Stimulated activated CD4-positive, alpha-beta T cell treated with anti-CD3 and anti-CD28 coated beads, Interleukin-15, amount 100 ng/mL, for 24 hours (primary cell): Measurements from ENCODE around the gene RAD51B.
A peak's percentile ranks its signal among the peaks of the same experiment; 100 is the strongest.

Experiments used
- DNase-seq: peaks from one replicate; pipeline ENCODE4 v3.0.0-alpha.2; 2020

The RAD51B gene

DNA sequence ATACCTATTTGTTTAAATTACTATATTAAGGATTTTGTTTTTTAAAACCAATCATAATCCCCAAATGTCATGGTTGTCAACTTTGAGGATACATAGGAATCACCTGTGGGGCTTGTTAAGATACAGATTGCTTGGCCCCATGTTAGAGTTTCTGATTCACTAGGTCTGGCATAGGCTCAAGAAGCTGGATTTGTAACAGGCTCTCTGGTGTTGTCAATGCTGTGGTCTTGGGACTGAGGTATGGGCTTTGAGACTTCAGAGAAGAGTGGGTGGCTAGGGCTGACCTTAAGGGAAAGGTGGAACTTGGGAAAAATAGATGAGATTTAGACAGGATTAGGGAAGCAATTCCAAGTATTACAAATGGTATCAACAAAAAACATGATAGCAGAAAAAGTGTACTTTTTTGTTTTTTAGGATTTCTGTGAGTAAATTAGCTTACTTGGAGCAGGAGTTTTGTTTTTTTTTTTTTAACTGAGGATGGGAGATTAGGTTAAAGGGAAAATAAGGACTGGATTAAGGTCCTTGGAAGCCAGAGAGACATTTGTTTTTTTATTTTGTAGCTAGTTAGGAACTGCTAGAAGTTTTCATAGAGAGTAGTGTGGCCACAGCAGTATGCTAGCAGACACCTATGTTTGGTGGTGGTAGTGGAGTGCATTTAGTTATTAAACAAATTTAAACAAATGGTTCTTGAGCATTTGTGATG lies 88.6 kb downstream of the RAD51B start:
- DNase-seq = no peak

DNA sequence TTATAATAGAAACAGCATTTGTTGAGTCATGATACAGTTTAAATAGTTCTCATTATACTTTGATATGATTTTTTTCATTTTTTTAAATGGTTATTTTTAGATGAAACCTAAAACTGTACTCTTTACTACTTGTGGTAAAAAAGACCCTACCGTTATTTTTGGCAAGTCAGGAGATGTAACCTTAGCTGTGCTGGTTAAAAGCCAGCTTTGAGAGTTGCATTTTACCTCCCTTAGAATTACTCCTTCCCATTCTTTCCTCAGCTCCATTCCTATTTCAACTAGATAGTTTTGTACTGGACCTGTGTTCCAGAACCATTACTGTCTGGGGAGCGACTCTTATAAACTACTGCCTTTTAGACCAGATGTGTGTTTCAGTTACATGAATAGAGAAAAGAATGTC lies 92.0 kb downstream of the RAD51B start:
- DNase-seq = no peak

DNA sequence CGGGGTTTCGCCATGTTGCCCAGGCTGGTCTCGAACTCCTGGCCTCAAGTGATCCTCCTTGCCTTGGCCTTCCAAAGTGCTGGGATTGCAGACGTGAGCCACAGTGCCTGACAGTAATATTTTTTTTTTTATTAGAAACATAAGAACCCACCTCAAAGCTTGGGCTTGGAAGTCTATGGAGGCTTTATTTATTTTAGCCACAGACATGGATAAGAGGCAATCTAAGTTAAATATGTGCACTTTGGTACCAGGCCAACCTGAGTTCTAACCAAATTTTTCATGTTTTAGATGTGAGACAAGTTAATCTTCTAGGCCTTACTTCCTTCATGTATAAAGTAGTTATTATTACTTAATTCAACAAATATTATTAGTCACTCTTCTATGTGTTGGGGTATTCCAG lies 96.9 kb downstream of the RAD51B start:
- no peak for DNase-seq

DNA sequence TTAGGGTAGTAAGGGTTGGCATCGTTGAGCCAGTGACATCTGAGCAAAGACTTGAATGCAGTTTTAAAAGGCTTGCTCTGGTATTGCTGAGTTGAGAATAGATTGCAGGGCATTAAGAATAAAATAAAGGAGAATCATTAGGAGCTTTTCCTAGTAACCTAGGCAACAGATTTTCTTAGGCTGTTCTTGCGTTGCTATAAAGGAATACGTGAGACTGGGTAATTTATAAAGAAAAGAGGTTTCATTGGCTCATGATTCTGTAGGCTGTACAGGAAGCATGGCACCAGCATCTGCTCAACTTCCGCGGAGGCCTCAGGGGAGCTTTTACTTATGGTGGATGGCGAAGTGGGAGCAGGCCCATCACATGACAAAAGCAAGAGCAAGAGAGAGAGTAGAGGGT lies 97.4 kb downstream of the RAD51B start:
- DNase-seq = no peak

DNA sequence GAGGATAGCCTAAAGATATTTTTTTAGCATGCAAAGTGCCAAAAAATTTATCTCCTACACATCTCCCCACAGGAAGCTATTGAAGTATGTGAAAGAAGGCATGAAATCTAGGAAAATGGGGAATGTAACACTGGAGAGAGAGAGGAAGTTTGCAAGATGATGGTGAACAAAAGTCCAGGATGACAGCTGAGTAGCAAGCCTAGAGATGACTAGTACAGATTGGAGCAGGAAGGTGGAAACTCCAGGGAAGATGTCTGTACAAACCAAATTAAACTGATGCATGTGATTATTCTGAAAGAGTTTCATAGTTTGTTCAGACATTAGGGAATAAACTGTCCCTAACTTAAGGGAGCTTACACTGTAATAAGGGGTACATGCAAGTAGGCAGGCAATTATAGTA lies 99.3 kb downstream of the RAD51B start:
- no peak for DNase-seq

DNA sequence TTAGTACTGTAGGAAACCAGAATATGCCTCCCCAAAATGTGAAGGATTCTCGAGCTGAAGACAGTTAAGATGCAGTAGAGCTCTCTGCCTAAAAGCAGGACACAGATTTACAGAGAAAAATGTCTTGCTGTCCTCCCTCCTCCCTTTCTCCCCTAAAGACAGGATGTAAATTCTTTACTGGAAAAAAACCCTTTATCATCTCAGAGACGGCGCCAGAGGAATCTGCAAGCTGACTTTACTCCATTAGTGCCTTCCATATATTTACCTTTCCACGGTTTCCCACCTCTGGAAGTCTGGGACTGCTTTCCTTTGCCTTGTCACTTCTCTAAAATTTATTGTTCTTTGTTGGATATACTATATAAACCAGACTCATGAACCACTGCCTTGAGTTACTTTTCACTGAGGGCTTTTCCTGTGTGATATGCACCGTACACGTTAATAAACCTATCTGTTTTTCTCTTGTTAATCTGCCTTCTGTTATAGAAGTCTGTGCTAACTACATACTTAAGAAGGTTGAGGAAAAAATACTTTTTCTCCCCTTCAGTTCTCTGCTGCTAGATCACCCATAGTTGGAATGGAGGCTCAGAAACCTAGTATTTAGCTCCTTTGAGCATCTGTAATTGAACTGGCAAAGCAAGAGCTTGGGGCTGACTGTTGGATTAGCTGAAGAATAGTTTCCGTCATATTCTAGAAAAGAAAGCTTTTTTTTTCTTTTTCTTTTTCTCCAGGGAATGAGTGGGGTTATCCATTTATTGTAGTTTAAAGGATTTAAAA lies 99.9 kb downstream of the RAD51B start:
- DNase-seq = no peak

DNA sequence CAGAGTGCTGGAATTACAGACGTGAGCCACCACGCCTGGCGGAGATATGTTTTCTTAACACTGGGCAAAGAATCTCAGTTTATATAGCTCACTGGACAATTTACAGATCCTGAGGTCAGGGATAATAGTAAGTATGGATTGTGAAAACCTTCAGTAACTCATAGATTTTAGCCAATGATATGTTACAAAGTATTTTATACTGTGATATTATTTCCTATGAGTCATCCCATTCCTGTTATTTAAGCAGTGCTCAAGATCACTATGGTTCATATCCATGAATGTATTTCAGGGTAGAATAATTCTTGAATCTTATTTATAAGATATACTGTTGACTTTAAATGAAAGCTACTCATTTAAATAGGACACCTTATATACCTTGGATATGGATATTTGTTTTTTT lies 107.2 kb downstream of the RAD51B start:
- no peak for DNase-seq

DNA sequence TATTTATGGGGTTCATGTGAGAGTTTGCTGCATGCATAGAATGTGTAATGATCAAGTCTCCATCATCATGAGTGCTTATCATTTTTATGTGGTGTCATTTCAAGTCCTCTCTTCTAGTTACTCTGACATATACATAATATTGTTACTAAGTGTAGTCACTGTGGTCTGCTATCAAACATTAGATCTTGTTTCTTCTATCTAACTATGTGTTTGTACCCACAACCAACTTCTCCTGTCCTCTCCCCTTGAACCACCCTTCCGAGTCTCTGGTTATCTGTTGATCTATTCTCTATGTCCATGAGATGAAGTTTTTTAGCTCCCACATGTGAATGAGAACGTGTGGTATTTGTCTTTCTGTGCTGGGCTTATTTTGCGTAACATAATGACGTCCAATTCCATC lies 107.7 kb downstream of the RAD51B start:
- DNase-seq = no peak

DNA sequence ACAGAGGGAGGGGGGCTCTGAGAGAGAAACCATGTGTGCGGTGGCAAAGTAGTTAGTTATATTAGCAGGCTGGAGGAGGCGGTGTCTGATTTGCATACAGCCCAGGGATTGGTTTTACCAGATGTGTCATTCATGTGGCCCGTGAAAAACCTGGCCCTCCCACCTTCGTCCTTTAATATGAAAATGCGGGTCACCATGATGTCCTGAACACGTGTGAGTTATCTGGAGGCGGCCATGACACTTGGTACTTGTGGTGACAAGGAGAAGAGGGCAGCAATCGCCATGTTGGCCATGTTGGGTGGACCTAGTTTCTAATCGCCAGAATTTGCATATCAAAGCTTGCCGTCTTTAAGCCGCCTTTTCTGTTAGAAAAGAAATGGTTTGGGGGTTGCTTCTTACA lies 108.8 kb downstream of the RAD51B start:
- no peak for DNase-seq

DNA sequence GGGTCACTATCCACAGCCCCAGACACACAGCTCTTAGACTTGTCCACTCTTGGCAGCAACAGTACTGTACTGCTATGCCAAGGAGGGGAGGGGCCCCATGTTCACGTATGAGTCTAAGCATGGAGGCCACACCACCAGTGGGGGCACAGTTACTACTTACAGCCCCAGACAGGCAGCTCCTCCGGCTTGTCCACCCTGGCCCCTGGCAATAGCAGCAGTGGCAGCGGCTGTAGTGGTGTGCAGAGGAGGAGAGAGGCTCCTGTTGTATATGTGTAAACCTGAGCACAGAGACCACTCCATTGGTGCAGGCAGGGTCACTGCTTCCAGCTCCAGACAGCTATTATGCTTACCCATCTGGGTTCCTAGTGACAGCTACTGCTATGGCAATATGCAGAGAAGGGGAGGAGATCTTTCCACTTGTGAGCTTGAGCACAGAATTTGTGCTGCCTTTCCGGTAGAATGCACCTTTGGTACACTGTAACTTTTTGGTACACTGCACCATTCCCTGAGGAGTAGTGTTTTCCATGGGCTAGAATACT lies 113.2 kb downstream of the RAD51B start:
- no peak for DNase-seq

DNA sequence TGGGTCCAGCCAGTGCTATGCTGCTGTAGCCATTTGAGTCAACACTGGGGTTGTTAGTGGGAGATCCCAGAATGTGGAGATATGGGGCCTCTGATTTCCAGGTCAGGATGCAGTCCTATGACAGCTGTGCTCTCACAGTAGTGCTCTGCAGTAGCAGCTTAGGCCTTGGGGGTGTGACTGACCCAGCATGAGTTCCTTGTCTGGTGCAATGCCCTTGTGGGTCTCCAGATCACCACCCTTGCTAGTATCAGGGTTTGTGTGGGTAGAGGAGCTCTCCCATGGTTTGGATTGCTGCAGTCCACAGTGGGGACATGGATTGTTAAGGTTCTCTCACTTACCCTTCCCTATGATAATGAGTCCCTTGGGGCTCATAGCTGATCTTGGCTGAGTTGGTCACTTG lies 113.7 kb downstream of the RAD51B start:
- DNase-seq = no peak

DNA sequence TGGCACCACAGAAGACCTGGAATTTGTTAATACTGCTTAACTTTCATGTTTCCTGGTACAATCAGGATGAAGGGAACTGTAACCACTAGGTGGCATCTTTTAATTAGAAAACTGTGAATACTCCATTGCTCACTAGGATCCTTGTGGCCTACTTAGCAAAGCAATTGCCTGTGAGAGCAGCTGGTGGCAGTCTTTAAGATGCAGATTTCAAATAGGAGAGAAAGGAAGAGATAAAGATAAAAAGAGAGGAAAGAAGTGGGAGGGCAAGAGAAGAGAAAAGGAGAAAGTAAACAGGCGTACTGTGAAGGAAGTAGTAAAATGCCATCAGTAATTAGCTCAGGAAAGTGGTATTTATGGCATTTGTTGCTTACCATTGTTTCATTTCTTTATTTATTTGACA lies 114.5 kb downstream of the RAD51B start:
- peak; percentile 5 for DNase-seq

DNA sequence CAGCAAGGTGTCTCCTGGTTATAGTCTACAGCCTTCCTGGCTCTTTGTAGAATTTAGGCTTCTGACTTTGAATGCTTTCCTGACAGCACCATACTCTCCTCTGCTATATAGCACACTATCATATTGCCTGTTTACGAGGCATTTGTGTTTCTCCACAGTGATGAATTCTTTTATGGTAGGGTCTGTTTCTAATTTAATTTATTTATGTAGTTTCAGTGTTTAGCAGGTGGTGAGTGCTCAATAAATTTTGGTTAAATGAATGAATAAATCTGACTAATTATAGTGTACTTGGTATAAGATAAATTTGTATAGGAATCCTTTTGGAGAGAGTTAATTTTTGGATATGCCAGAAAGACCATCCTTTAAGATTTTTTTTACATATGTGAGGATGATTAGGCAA lies 115.3 kb downstream of the RAD51B start:
- DNase-seq = no peak

DNA sequence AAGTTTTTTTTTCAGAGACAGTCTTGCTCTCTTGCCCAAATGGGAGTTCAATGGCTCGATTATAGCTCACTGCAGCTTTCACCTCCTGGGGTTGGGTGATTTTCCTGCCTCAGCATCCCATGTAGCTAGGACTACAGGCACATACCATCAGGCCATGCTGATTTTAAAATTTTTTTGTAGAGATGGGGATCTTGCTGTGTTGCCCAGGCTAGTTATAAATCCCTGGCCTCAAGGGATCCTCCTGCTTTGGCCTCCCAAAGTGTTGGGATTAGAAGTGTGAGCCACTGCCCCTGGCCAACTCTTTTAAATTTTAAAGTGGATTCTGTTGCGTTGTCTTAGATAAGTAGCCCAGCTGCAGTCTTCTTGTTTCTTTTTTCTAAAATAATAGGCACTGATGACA lies 115.8 kb downstream of the RAD51B start:
- DNase-seq = no peak

DNA sequence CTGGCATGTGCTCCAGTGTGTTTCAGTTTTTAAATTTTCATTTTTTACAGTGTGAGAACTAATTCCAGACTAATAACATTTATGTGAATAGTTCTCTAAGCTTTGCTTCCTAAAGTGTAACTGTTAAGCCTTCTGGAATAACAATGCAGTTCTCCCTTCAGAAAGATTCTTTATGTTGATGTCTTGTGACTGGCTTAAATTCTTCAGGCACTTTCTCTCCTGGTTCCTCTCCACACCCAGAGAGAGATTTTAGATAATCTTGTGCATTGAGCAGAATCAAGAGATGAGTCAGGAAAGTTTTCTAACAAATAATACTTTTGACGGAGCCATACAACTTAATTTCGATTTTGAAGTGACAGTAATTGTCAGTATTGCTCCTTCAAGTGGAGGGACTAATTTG lies 118.5 kb downstream of the RAD51B start:
- no peak for DNase-seq

DNA sequence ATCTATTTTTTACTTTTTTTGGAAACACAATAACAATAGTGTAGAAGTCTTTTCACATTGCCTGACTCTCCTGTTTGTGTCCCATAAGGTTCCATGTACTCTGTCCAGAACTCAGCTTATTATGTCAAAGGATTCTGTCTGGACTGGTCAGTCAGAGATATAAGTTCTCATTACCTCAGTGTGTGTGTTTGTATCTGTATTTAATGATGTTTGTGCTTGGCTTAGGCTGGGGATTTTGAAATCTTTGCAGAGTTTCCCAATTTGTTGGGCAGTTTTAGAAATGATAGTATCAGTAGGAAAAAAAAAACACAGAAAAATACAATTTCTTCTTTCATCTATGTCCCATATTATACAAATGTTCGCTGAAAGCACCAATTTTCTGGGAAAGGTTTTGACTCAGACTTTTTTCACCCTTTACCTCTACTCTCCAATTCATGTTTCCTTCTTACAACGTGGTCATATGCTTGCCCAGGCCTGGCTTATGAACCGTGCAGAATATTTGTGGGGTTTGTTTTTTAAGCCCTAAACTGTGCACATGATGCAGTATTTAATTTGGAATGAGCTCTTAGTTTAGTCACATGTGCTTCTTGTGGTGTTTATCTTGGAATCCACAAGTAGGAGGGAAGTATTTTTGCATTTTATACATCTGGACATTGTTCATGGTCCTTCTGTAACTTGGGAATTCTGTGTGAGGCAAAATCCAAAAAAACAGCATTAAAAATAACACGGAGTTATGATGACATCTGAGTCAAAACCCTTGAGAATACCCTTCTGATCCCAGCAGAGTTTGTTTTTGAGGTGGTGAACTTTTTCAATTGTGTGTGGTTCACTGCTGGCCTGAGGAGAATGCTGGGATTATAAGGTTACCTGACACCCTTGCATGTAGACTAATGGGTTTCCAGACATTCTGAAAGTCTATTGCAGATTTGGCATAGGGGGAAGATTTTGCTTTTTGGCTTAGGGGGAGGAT lies 121.2 kb downstream of the RAD51B start:
- DNase-seq = no peak

DNA sequence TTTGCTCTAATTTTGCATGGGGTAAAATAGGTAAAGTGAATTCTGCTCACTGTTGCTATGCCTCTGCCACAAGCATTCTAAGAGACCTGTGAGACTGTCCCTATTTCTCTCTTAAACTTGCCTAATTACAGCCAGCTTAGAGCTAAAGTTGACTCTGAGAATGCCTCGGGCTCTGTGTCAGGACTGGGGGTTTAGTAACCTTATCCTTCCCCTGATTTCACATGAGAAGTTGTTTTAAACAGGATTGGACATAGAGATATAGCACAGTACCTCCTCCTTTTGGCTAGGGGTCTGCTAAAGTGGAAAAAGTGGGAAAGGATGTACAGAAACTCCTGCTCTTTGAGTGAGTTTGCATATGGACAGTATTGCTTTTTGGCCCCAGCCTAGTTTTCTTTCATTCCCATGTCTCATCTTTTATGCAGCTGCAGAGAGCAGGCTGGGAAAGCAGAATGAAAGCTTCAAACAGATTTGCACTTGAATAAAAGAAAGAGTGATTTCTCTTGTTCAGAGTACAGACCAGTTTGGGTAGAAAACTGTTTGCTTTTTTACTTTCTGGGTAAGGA lies 122.0 kb downstream of the RAD51B start:
- no peak for DNase-seq

DNA sequence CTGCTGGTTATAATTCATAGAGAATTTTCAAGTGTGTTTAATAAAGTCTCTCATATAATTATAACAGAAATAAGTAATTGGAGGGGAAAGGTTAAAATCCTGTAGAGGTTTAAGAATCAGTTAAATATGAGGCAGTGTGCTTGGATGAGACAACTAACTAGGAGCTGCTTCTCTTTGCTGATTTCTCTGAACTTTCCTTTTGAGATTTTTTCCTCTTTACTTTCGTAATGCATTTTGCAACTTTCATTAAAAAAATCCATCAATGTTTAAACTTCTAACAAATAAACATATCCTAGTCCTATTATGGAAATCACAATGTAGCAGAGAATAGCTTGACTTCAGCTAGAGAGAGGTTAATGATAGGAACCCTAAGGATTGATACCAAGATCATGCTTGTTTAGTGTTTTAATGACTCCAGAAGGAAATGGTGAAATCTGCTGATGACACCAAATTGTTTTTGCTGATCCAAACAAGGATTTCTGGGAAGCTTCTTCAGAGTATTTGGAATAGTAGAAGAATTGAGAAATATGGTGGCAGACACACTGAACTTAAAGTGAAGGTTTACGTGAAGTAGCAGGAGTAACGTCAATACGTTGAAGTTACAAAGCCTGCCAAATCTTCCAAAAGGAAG lies 122.6 kb downstream of the RAD51B start:
- DNase-seq = no peak

DNA sequence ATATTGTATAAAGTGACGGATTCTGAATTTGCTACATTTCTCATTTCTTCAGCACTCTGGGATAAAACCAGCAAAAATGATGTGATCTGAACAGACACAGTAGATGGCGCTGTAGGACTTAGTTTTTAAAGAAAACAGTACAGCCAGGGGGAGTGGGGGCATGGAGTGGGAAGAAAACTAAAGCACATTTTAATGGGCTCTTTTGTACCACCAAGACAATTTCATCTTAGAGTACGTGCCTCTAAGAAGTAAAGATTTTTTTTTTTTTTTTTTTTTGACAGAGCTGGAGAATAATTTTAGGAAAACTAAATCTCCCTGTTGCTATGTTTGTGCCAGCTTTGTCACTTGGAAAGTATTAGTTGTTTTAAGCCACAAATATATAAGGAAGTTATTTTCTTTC lies 124.4 kb downstream of the RAD51B start:
- DNase-seq = peak; percentile 56

DNA sequence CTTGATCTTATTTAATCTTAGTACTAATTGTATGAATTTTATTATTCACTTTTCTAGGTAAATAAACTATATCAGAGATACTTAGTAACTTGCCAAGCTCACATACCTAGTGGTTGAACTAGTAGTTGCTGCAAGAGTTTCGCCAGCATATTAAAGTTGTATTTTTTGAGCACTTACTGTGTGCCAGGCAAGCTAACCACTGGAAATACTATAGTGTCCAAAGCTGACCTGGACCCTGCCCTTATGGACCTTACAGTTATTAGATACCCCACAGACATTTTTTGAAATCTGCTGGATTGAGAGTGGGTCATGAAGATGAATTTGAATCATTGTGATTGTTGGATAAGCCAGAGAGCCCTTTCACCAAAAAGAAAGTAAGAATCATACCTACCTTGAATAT lies 125.0 kb downstream of the RAD51B start:
- DNase-seq = no peak

DNA sequence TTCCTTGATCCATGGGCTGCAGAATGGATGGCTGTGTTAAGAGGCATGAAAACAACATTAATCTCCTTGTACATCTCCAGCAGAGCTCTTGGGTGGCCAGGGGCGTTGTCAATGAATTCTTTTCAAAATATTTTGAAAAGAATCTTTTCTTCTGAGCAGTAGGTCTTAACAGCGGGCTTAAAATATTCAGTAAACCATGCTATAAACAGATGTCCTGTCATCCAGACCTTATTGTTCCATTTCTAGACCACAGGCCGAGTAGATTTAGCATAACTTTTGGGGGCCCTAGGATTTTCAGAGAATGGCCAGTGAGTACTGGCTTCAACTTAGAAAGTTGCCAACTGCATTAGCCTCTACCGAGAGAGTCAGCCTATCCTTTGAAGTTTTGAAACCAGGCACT lies 130.2 kb downstream of the RAD51B start:
- DNase-seq = no peak

DNA sequence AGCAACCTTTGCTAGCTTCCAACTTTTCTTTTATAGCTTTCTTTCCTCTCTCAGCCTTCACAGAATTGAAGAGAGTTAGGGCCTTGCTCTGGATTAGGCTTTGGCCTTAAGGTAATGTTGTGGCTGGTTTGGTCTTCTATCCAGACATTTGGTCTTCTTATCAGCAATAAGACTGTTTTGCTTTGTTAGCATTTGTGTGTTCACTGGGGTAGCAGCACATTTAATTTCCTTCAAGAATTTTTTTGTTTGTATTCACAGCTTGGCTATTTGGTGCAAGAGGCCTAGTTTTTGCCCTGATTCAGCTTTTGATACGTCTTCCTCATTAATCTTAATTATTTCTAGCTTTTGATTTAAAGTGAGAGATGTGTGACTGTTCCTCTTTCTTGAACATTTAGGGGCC lies 130.8 kb downstream of the RAD51B start:
- no peak for DNase-seq
